T-cell (primary cell): ENCODE data around the gene ABLIM1. TPM values are rescaled to one million over a fixed set of nuclear protein-coding genes. Genes with fewer than 3 reads are reported as not detected.

Experiments used
- ATAC-seq, 4 experiments: fragments of 200-7000 bp in 3 of 4; fragments of 150-1000 bp in 1 of 4; cut with Tn5 transposase; replicated peaks in 1 of 4; 1 replicate in 3 of 4; 2 replicates in 1 of 4; pipeline ENCODE4 v1.10.0; 2021; ENCODE audit warnings: moderate library complexity in 3 of 4, mild to moderate bottlenecking in 2 of 4, moderate number of reproducible peaks in 1 of 4
- CTCF ChIA-PET, 2 donors: fragments of 300-600 bp; sonication (Branson Sonifier 250); formaldehyde crosslinking; loops; one replicate each; lab custom pipeline; 2022; ENCODE audit warnings: antibody characterized with exemption in 2 of 2; lab: Charles Lee
- POLR2A ChIA-PET, 2 donors: fragments of 300-600 bp; sonication (Branson Sonifier 250); formaldehyde crosslinking; loops; one replicate each; lab custom pipeline; 2022; ENCODE audit warnings: antibody characterized with exemption in 2 of 2; lab: Charles Lee
- DNase-seq, 35 experiments: peaks; one replicate each; pipeline versions ENCODE4 v3.0.0 to v3.0.0-alpha.2; 2013 to 2023
- H3K27ac ChIP-seq: one replicate; pipeline ENCODE4 v1.5.1; 2013; ENCODE audit warnings: low read length
- H3K27me3 ChIP-seq, 2 experiments: replicated peaks in 1 of 2; 1 replicate in 1 of 2; 2 replicates in 1 of 2; pipeline versions ENCODE4 v1.6.1 to v1.7.0; 2013; ENCODE audit warnings: low read length in 1 of 2, mixed read lengths in 1 of 2; ENCODE audit not compliant: control insufficient read depth in 2 of 2, insufficient read depth in 2 of 2; ENCODE audit errors: extremely low read depth in 1 of 2
- H3K36me3 ChIP-seq, 2 donors: 1 replicate in 1 of 2; 2 replicates in 1 of 2; pipeline versions ENCODE4 v1.6.1 to v1.7.0; 2013; ENCODE audit warnings: low read length in 1 of 2; ENCODE audit not compliant: control insufficient read depth in 2 of 2, insufficient read depth in 1 of 2; ENCODE audit errors: extremely low read depth in 1 of 2
- H3K4me1 ChIP-seq, 2 experiments: 1 replicate in 1 of 2; 2 replicates in 1 of 2; pipeline versions ENCODE4 v1.6.1 to v1.7.0; 2013; ENCODE audit warnings: low read length in 2 of 2, mixed read lengths in 1 of 2; ENCODE audit not compliant: insufficient read depth in 2 of 2, control insufficient read depth in 1 of 2; ENCODE audit errors: extremely low read depth in 1 of 2
- H3K4me3 ChIP-seq, 2 donors: 1 replicate in 1 of 2; 2 replicates in 1 of 2; pipeline versions ENCODE4 v1.5.1 to v1.7.0; 2013; ENCODE audit warnings: mild to moderate bottlenecking in 2 of 2, low read length in 1 of 2, moderate library complexity in 1 of 2; ENCODE audit not compliant: control insufficient read depth in 1 of 2; ENCODE audit errors: extremely low read depth in 1 of 2
- H3K9me3 ChIP-seq: 2 replicates; pipeline ENCODE4 v1.7.0; 2013
- H3K27ac Mint-ChIP-seq, 2 donors: one replicate each; pipeline ENCODE4 v1.8.0; 2020 to 2021; ENCODE audit warnings: mild to moderate bottlenecking in 2 of 2, mixed read lengths in 2 of 2
- H3K27me3 Mint-ChIP-seq, 2 donors: one replicate each; pipeline ENCODE4 v1.8.0; 2021 to 2022; ENCODE audit warnings: mixed read lengths in 2 of 2
- H3K36me3 Mint-ChIP-seq: one replicate; pipeline ENCODE4 v1.8.0; 2021; ENCODE audit warnings: mixed read lengths
- H3K4me1 Mint-ChIP-seq, 3 donors: one replicate each; pipeline ENCODE4 v1.8.0; 2020 to 2022; ENCODE audit warnings: mixed read lengths in 3 of 3, mild to moderate bottlenecking in 1 of 3
- H3K4me3 Mint-ChIP-seq, 3 donors: one replicate each; pipeline ENCODE4 v1.8.0; 2020 to 2022; ENCODE audit warnings: mild to moderate bottlenecking in 3 of 3, mixed read lengths in 3 of 3, moderate library complexity in 3 of 3
- H3K9me3 Mint-ChIP-seq, 3 donors: one replicate each; pipeline ENCODE4 v1.8.0; 2020 to 2022; ENCODE audit warnings: mixed read lengths in 3 of 3
- WGBS: methylation state at CpG from one replicate; pipeline ENCODE4 v1.1.5; 2013; ENCODE audit warnings: missing lambda C conversion rate; ENCODE audit not compliant: insufficient coverage; 5-methylcytosine and 5-hydroxymethylcytosine counted together
- total RNA-seq, 35 experiments: library from RNA in 6 of 35; stranded (reverse) in 6 of 35; fragments of 120-200 nt in 1 of 35; gene quantifications; one replicate each; pipeline versions ENCODE4 v1.2.1 to v1.2.4 and lab custom pipeline; 2013 to 2026

The ABLIM1 gene
- total RNA-seq, 5 donors from 2014 or later (not counting 1 experiment from before 2014, with no cell fraction given), result 212 to 311 (median 266) TPM

- Mint-ChIP-seq H3K4me3 (peak overlapping the region in 1 of 3 donors; percentile 10), H3K36me3 (peaks cover 30% of the 10 kb centered on the region), H3K27ac (peak overlapping the region; percentile 58 to 75), H3K27me3 (no peaks in the 10 kb centered on the region), H3K9me3 (no peaks in the 10 kb centered on the region), H3K4me1 (peaks cover 36 to 44% (median 42%) of the 10 kb centered on the region in 3 donors)
- peak; percentile 32 to 87 (median 59) for DNase-seq
- no peak overlapping the region for H3K4me3 ChIP-seq
- ChIA-PET CTCF (interaction anchor here (0.5 to 5.7 kb wide), 54 partner anchors 8 to 408 kb away, joined by 3 to 45 read pairs (median 5); partner anchors contain the start of gene FHIP2A (in 2 of the 2)), POLR2A (interaction anchor here (0.6 to 1.3 kb wide), 9 partner anchors 53 to 508 kb away, joined by 3 to 6 read pairs (median 3); partner anchors contain the start of gene FHIP2A (in 1 of the 2))
- 19% methylated on average over 7 of the region's 11 CpGs for WGBS
- peak overlapping the region; percentile 20 for H3K27ac ChIP-seq
- peaks cover 0 to 10% of the 10 kb centered on the region in 2 experiments for H3K4me1 ChIP-seq
- peak; percentile 82 to 88 (median 84) for ATAC-seq
- peaks cover 0 to 43% of the 10 kb centered on the region in 2 donors for H3K36me3 ChIP-seq
- H3K9me3 ChIP-seq, result no peaks in the 10 kb centered on the region
- no peaks in the 10 kb centered on the region for H3K27me3 ChIP-seq
Observed at GRCh38 chr10:114470956-114471905, 186.8 kb downstream of the ABLIM1 start.

- POLR2A ChIA-PET, result interaction anchor here in 1 of 2 donors (0.6 kb wide), 1 partner anchor 1499 kb away, joined by 4 read pairs; no protein-coding TSS in a partner anchor
- H3K36me3 Mint-ChIP-seq, result peaks cover 33% of the 10 kb centered on the region
- CTCF ChIA-PET, result interaction anchor here (0.6 to 5.7 kb wide), 12 partner anchors 9 to 409 kb away, joined by 3 to 45 read pairs (median 6); partner anchors contain the start of gene FHIP2A (in 1 of the 2)
- Histone ChIP-seq H3K4me1 (peaks cover 0 to 6% of the 10 kb centered on the region in 2 experiments), H3K36me3 (peaks cover 6 to 49% of the 10 kb centered on the region in 2 donors), H3K4me3 (no peak overlapping the region), H3K27me3 (no peaks in the 10 kb centered on the region), H3K9me3 (no peaks in the 10 kb centered on the region), H3K27ac (no peak overlapping the region)
- no peak for ATAC-seq
- H3K9me3 Mint-ChIP-seq, result no peaks in the 10 kb centered on the region
- no peak for DNase-seq
- no peaks in the 10 kb centered on the region for H3K27me3 Mint-ChIP-seq
- peaks cover 28 to 36% (median 35%) of the 10 kb centered on the region in 3 donors for H3K4me1 Mint-ChIP-seq
- H3K27ac Mint-ChIP-seq, result no peak overlapping the region
- H3K4me3 Mint-ChIP-seq, result no peak overlapping the region
- WGBS, result no CpG with 5 or more reads among the region's 1 CpG
Observed at GRCh38 chr10:114470361-114470760, 187.7 kb downstream of the ABLIM1 start.

GRCh38 chr10:114458955-114459354, 199.1 kb downstream of the ABLIM1 start:
- peak in 5 of 35 experiments; percentile 2 to 26 (median 5) for DNase-seq
- no peak overlapping the region for H3K27ac Mint-ChIP-seq
- no peaks in the 10 kb centered on the region for H3K9me3 Mint-ChIP-seq
- peaks cover 22 to 28% (median 27%) of the 10 kb centered on the region in 3 donors for H3K4me1 Mint-ChIP-seq
- peaks cover 56% of the 10 kb centered on the region for H3K36me3 Mint-ChIP-seq
- ChIA-PET POLR2A (no interaction called here), CTCF (interaction anchor here in 1 of 2 donors (1.0 kb wide), 1 partner anchor 27 kb away, joined by 3 read pairs; no protein-coding TSS in a partner anchor)
- no peaks in the 10 kb centered on the region for H3K27me3 ChIP-seq
- peaks cover 5 to 54% of the 10 kb centered on the region in 2 donors for H3K36me3 ChIP-seq
- 83% methylated on average over 2 of the region's 3 CpGs for WGBS
- no peaks in the 10 kb centered on the region for H3K4me1 ChIP-seq
- H3K27me3 Mint-ChIP-seq, result no peaks in the 10 kb centered on the region
- no peak overlapping the region for H3K4me3 Mint-ChIP-seq
- H3K9me3 ChIP-seq, result no peaks in the 10 kb centered on the region
- ATAC-seq, result peak in 1 of 4 experiments; percentile 40
- H3K4me3 ChIP-seq, result no peak overlapping the region
- H3K27ac ChIP-seq, result no peak overlapping the region

- Histone ChIP-seq H3K27ac (no peak overlapping the region), H3K4me3 (no peak overlapping the region), H3K27me3 (no peaks in the 10 kb centered on the region), H3K36me3 (peaks cover 5 to 53% of the 10 kb centered on the region in 2 donors), H3K4me1 (no peaks in the 10 kb centered on the region), H3K9me3 (no peaks in the 10 kb centered on the region)
- WGBS, result no CpG with 5 or more reads among the region's 9 CpGs
- H3K27ac Mint-ChIP-seq, result no peak overlapping the region
- peaks cover 26 to 32% (median 30%) of the 10 kb centered on the region in 3 donors for H3K4me1 Mint-ChIP-seq
- no peaks in the 10 kb centered on the region for H3K9me3 Mint-ChIP-seq
- CTCF ChIA-PET, result interaction anchor here in 1 of 2 donors (1.0 kb wide), 1 partner anchor 27 kb away, joined by 3 read pairs; no protein-coding TSS in a partner anchor
- DNase-seq (no peak), ATAC-seq (no peak)
- H3K4me3 Mint-ChIP-seq, result no peak overlapping the region
- POLR2A ChIA-PET, result no interaction called here
- peaks cover 57% of the 10 kb centered on the region for H3K36me3 Mint-ChIP-seq
- no peaks in the 10 kb centered on the region for H3K27me3 Mint-ChIP-seq
Observed at GRCh38 chr10:114458216-114458920, 199.7 kb downstream of the ABLIM1 start.

- WGBS, result 98% methylated on average over 7 of the region's 9 CpGs
- H3K4me3 Mint-ChIP-seq, result no peak overlapping the region
Observed at GRCh38 chr10:114453576-114453975, 204.5 kb downstream of the ABLIM1 start.

More at GRCh38 chr10:114453576-114453975, 204.5 kb downstream of the ABLIM1 start:
- H3K36me3 ChIP-seq, result peaks cover 0 to 56% of the 10 kb centered on the region in 2 donors
- POLR2A ChIA-PET, result no interaction called here
- no peaks in the 10 kb centered on the region for H3K4me1 ChIP-seq
- H3K27me3 ChIP-seq, result no peaks in the 10 kb centered on the region
- CTCF ChIA-PET, result no interaction called here
- DNase-seq, result no peak
- Mint-ChIP-seq H3K9me3 (no peaks in the 10 kb centered on the region), H3K4me1 (peaks cover 14 to 27% (median 17%) of the 10 kb centered on the region in 3 donors), H3K27ac (no peak overlapping the region), H3K36me3 (peaks cover 48% of the 10 kb centered on the region), H3K27me3 (no peaks in the 10 kb centered on the region)
- H3K9me3 ChIP-seq, result no peaks in the 10 kb centered on the region
- H3K4me3 ChIP-seq, result no peak overlapping the region
- H3K27ac ChIP-seq, result no peak overlapping the region
- ATAC-seq, result no peak
